Stomach (tissue), 9 donors: ENCODE results near the gene TCTN1. TPM values are rescaled to one million over a fixed set of nuclear protein-coding genes. Genes with fewer than 3 reads are reported as not detected.
A peak's percentile ranks its signal among the peaks of the same experiment; 100 is the strongest.

Experiments used
- DNase-seq, 2 donors: peaks; one replicate each; pipeline versions ENCODE4 v3.0.0 to v3.0.0-alpha.2; 2013 to 2019
- H3K27ac ChIP-seq, 5 donors: fragments of 200-600 bp in 4 of 5; sonication (generic) in 4 of 5; one replicate each; pipeline ENCODE4 v1.5.1; 2013 to 2019; ENCODE audit warnings: mild to moderate bottlenecking in 1 of 5, moderate library complexity in 1 of 5
- H3K27me3 ChIP-seq, 3 donors: fragments of 200-600 bp; sonication (generic); one replicate each; pipeline ENCODE4 v1.5.1; 2017 to 2019; ENCODE audit warnings: mixed run types in 1 of 3
- H3K36me3 ChIP-seq, 4 donors: fragments of 200-600 bp; sonication (generic); 1 replicate in 3 of 4; 2 replicates in 1 of 4; pipeline ENCODE4 v1.5.1; 2016 to 2019
- H3K4me1 ChIP-seq, 4 donors: fragments of 200-600 bp; sonication (generic); one replicate each; pipeline ENCODE4 v1.5.1; 2016 to 2019
- H3K4me3 ChIP-seq, 4 donors: fragments of 200-600 bp; sonication (generic) in 3 of 4; one replicate each; pipeline ENCODE4 v1.5.1; 2016 to 2019; ENCODE audit warnings: mild to moderate bottlenecking in 1 of 4
- H3K9me3 ChIP-seq, 4 donors: fragments of 200-600 bp; sonication (generic); one replicate each; pipeline ENCODE4 v1.5.1; 2016 to 2019
- CTCF ChIP-seq, 7 experiments: fragments of 450-650 bp in 4 of 7; fragments of 200-600 bp in 3 of 7; sonication (generic) in 3 of 7; IDR thresholded peaks; one replicate each; pipeline ENCODE4 v1.5.1; 2016 to 2019; ENCODE audit warnings: antibody characterized with exemption in 7 of 7, control low read depth in 2 of 7, mild to moderate bottlenecking in 1 of 7
- EP300 ChIP-seq: sonication (generic); formaldehyde crosslinking; IDR thresholded peaks from one replicate; pipeline ENCODE4 v1.6.1; 2017; ENCODE audit warnings: antibody characterized with exemption
- POLR2A ChIP-seq, 4 donors: fragments of 450-650 bp; IDR thresholded peaks; one replicate each; pipeline ENCODE4 v1.6.1; 2016; ENCODE audit warnings: antibody characterized with exemption in 4 of 4, control low read depth in 2 of 4, mild to moderate bottlenecking in 1 of 4, moderate library complexity in 1 of 4
- POLR2AphosphoS5 ChIP-seq, 3 donors: sonication (generic); formaldehyde crosslinking; IDR thresholded peaks; one replicate each; pipeline ENCODE4 v1.6.1; 2016; ENCODE audit warnings: antibody characterized with exemption in 3 of 3
- WGBS, 5 donors: extraction: QIAGEN DNeasy Blood & Tissue Kit in 3 of 5; methylation state at CpG; one replicate each; pipeline versions ENCODE4 v1.1.5 to v1.1.7; 2013 to 2018; 5-methylcytosine and 5-hydroxymethylcytosine counted together
- intact Hi-C: fragments of 100-400 bp; cut with DNase I; formaldehyde crosslinking; loops from one replicate; pipeline ENCODE4 v1.15.1; 2023; ENCODE audit warnings: low total_unique reads
- polyA plus RNA-seq, 3 donors: library from polyadenylated mRNA; stranded (reverse); fragments of 200-250 nt; gene quantifications; one replicate each; pipeline ENCODE4 v1.2.3, GENCODE V29; 2013
- total RNA-seq, 5 donors: library from RNA; depleted of rRNA; stranded (reverse); fragments of >200 nt; gene quantifications; one replicate each; pipeline versions ENCODE4 v1.1.0 to v1.2.3, GENCODE V29; 2014 to 2016
- donor health status: healthy with polysubstance abuse.
- donor health status: Bipolar disorder and iron deficiency.
- donor health status: healthy.

The TCTN1 gene
- total and polyA plus RNA-seq, 8 donors, result 5.3 to 60.0 (median 13.9) TPM

GRCh38 chr12:110683888-110684287 is 70.0 kb downstream of the TCTN1 start:
- no peaks in the 10 kb centered on the region for H3K9me3 ChIP-seq
- peaks cover 9 to 17% (median 15%) of the 10 kb centered on the region in 4 donors for H3K4me1 ChIP-seq
- no peak for DNase-seq
- no peak overlapping the region for H3K27ac ChIP-seq
- peaks cover 0 to 3% (median 0%) of the 10 kb centered on the region in 3 donors for H3K27me3 ChIP-seq
- H3K4me3 ChIP-seq, result no peak overlapping the region
- WGBS, 5 donors, result 94 to 100% (median 100%) methylated on average over 2 of the region's 2 CpGs
- peaks cover 0 to 21% (median 5%) of the 10 kb centered on the region in 4 donors for H3K36me3 ChIP-seq
- intact Hi-C loops, result no loop called here
- TF ChIP-seq CTCF (IDR thresholded peaks at IDR 0.05) (no peak), POLR2AphosphoS5 (IDR thresholded peaks at IDR 0.05) (no peak), EP300 (no peak), POLR2A (IDR thresholded peaks at IDR 0.05) (no peak)

GRCh38 chr12:110684312-110684836 is 70.4 kb downstream of the TCTN1 start:
- WGBS, 5 donors, result 65 to 78% (median 68%) methylated on average over 7 of the region's 7 CpGs
- Histone ChIP-seq H3K9me3 (no peaks in the 10 kb centered on the region), H3K27me3 (peaks cover 0 to 3% (median 0%) of the 10 kb centered on the region in 3 donors), H3K4me1 (peaks cover 9 to 21% (median 18%) of the 10 kb centered on the region in 4 donors), H3K4me3 (no peak overlapping the region), H3K36me3 (peaks cover 0 to 21% (median 5%) of the 10 kb centered on the region in 4 donors), H3K27ac (no peak overlapping the region)
- intact Hi-C loops, result no loop called here
- TF ChIP-seq CTCF (IDR thresholded peaks at IDR 0.05), result no peak
- TF ChIP-seq EP300, result no peak
- TF ChIP-seq POLR2AphosphoS5 (IDR thresholded peaks at IDR 0.05), result no peak
- no peak for TF ChIP-seq POLR2A (IDR thresholded peaks at IDR 0.05)
- DNase-seq, result no peak

GRCh38 chr12:110686294-110686903 is 72.5 kb downstream of the TCTN1 start:
- Histone ChIP-seq H3K4me1 (peaks cover 9 to 29% (median 27%) of the 10 kb centered on the region in 4 donors), H3K36me3 (peaks cover 0 to 15% (median 5%) of the 10 kb centered on the region in 4 donors), H3K4me3 (no peak overlapping the region), H3K27ac (no peak overlapping the region), H3K27me3 (peaks cover 0 to 3% (median 0%) of the 10 kb centered on the region in 3 donors), H3K9me3 (no peaks in the 10 kb centered on the region)
- WGBS, 5 donors, result 92 to 96% (median 93%) methylated on average over 3 of the region's 3 CpGs
- intact Hi-C loops, result no loop called here
- TF ChIP-seq POLR2A (IDR thresholded peaks at IDR 0.05) (no peak), POLR2AphosphoS5 (IDR thresholded peaks at IDR 0.05) (no peak), EP300 (no peak), CTCF (IDR thresholded peaks at IDR 0.05) (no peak)
- DNase-seq, result no peak

GRCh38 chr12:110687396-110688169 is 73.7 kb downstream of the TCTN1 start:
- no peak for TF ChIP-seq POLR2A (IDR thresholded peaks at IDR 0.05)
- TF ChIP-seq POLR2AphosphoS5 (IDR thresholded peaks at IDR 0.05), result no peak
- TF ChIP-seq CTCF (IDR thresholded peaks at IDR 0.05), result no peak
- no peak for TF ChIP-seq EP300
- peaks cover 9 to 29% (median 27%) of the 10 kb centered on the region in 4 donors for H3K4me1 ChIP-seq
- WGBS, 5 donors, result 85 to 92% (median 88%) methylated on average over 15 of the region's 15 CpGs
- H3K27ac ChIP-seq, result no peak overlapping the region
- H3K9me3 ChIP-seq, result no peaks in the 10 kb centered on the region
- peaks cover 0 to 3% (median 0%) of the 10 kb centered on the region in 3 donors for H3K27me3 ChIP-seq
- H3K36me3 ChIP-seq, result peaks cover 0 to 4% (median 0%) of the 10 kb centered on the region in 4 donors
- DNase-seq, result no peak
- H3K4me3 ChIP-seq, result peak overlapping the region in 2 of 4 donors; percentile 62 to 74
- intact Hi-C loops, result no loop called here
